Testis (tissue), 3 donors: Measurements from ENCODE around the gene CA11. TPM values are rescaled to one million over a fixed set of nuclear protein-coding genes. Genes with fewer than 3 reads are reported as not detected.

Source experiments
- DNase-seq: peaks from one replicate; pipeline ENCODE4 v3.0.0-alpha.2; 2019
- H3K27ac ChIP-seq, 2 donors: fragments of 200-600 bp; sonication (generic); one replicate each; pipeline ENCODE4 v1.5.1; 2019
- H3K27me3 ChIP-seq: fragments of 200-600 bp; sonication (generic); one replicate; pipeline ENCODE4 v1.5.1; 2019
- H3K36me3 ChIP-seq: fragments of 200-600 bp; sonication (generic); one replicate; pipeline ENCODE4 v1.5.1; 2017; ENCODE audit warnings: low read depth; ENCODE audit errors: missing control alignments
- H3K4me1 ChIP-seq: fragments of 200-600 bp; sonication (generic); one replicate; pipeline ENCODE4 v1.5.1; 2019
- H3K4me3 ChIP-seq, 2 donors: fragments of 200-600 bp; sonication (generic); one replicate each; pipeline ENCODE4 v1.5.1; 2017 to 2019
- H3K9me3 ChIP-seq: fragments of 200-600 bp; sonication (generic); one replicate; pipeline ENCODE4 v1.5.1; 2017
- CTCF ChIP-seq, 3 experiments: fragments of 450-650 bp in 2 of 3; fragments of 200-600 bp in 1 of 3; sonication (generic) in 1 of 3; IDR thresholded peaks; one replicate each; pipeline ENCODE4 v1.5.1; 2016 to 2019; ENCODE audit warnings: antibody characterized with exemption in 3 of 3, mild to moderate bottlenecking in 2 of 3, moderate library complexity in 1 of 3
- POLR2A ChIP-seq: fragments of 450-650 bp; IDR thresholded peaks from one replicate; pipeline ENCODE4 v1.6.1; 2017; ENCODE audit warnings: antibody characterized with exemption, mild to moderate bottlenecking, moderate library complexity
- WGBS, 2 donors: methylation state at CpG; one replicate each; pipeline ENCODE4 v1.1.5; 2018; 5-methylcytosine and 5-hydroxymethylcytosine counted together
- intact Hi-C: fragments of 100-400 bp; cut with DNase I; formaldehyde crosslinking; loops from one replicate; pipeline ENCODE4 v1.15.1; 2023; ENCODE audit warnings: low total_unique reads
- polyA plus RNA-seq: library from polyadenylated mRNA; stranded (reverse); fragments of 350-450 nt; fragmentation: Illumina TruSeq; extraction: RNeasy Lipid Tissue Mini Kit (QIAGEN cat#74804); gene quantifications from one replicate; pipeline ENCODE4 v1.2.3, GENCODE V29; 2014; ENCODE audit warnings: low read depth, low replicate concordance; ENCODE audit not compliant: insufficient read depth
- total RNA-seq, 2 donors: library from RNA; depleted of rRNA; stranded (reverse); fragments of >200 nt; gene quantifications; one replicate each; pipeline ENCODE4 v1.2.3, GENCODE V29; 2016

The CA11 gene
- total and polyA plus RNA-seq, 3 donors from 2014 or later: 6.3 to 20.0 (median 6.8) TPM

GRCh38 chr19:48639483-48640375 is 6.3 kb downstream of the CA11 start:
- no peak for TF ChIP-seq CTCF (IDR thresholded peaks at IDR 0.05)
- TF ChIP-seq POLR2A: no peak
- Histone ChIP-seq H3K27me3 (no peaks in the 10 kb centered on the region), H3K27ac (no peak overlapping the region), H3K36me3 (no peaks in the 10 kb centered on the region), H3K9me3 (no peaks in the 10 kb centered on the region), H3K4me1 (peaks cover 18% of the 10 kb centered on the region), H3K4me3 (no peak overlapping the region)
- 47 to 59% methylated on average over 29 to 33 of the region's 33 CpGs for whole genome bisulfite sequencing, 2 donors
- intact Hi-C loops: loop anchor here (10.0 kb wide), 1 partner anchor 205 kb away; no protein-coding TSS in a partner anchor
- DNase-seq: no peak

- Histone ChIP-seq H3K36me3 (no peaks in the 10 kb centered on the region), H3K4me3 (peak overlapping the region in 1 of 2 donors; percentile 72), H3K4me1 (peaks cover 17% of the 10 kb centered on the region), H3K27ac (peak overlapping the region; percentile 98 to 99), H3K27me3 (no peaks in the 10 kb centered on the region), H3K9me3 (no peaks in the 10 kb centered on the region)
- WGBS, 2 donors: 60 to 65% methylated on average over 16 of the region's 16 CpGs
- no peak for DNase-seq
- no peak for TF ChIP-seq POLR2A
- TF ChIP-seq CTCF (IDR thresholded peaks at IDR 0.05): no peak
- intact Hi-C loops: no loop called here
Measured at GRCh38 chr19:48638831-48639381, 7.1 kb downstream of the CA11 start.

GRCh38 chr19:48637948-48638830 is 7.8 kb downstream of the CA11 start:
- TF ChIP-seq CTCF (IDR thresholded peaks at IDR 0.05) (peak in 1 of 3 experiments; percentile 11), POLR2A (peak; percentile 15)
- Histone ChIP-seq H3K4me3 (peak overlapping the region; percentile 72 to 82), H3K9me3 (no peaks in the 10 kb centered on the region), H3K36me3 (no peaks in the 10 kb centered on the region), H3K27me3 (no peaks in the 10 kb centered on the region), H3K27ac (peak overlapping the region; percentile 98 to 99), H3K4me1 (peaks cover 24% of the 10 kb centered on the region)
- DNase-seq: peak; percentile 95
- intact Hi-C loops: no loop called here
- 4 to 5% methylated on average over 28 to 29 of the region's 29 CpGs for whole genome bisulfite sequencing, 2 donors

- intact Hi-C loops: no loop called here
Measured at GRCh38 chr19:48637449-48637947, 8.5 kb downstream of the CA11 start.

More at GRCh38 chr19:48637449-48637947, 8.5 kb downstream of the CA11 start:
- H3K27ac ChIP-seq: peak overlapping the region; percentile 98 to 99
- no peaks in the 10 kb centered on the region for H3K27me3 ChIP-seq
- DNase-seq: peak; percentile 100
- peak overlapping the region; percentile 72 to 82 for H3K4me3 ChIP-seq
- H3K4me1 ChIP-seq: peaks cover 31% of the 10 kb centered on the region
- no peaks in the 10 kb centered on the region for H3K36me3 ChIP-seq
- no peak for TF ChIP-seq POLR2A
- TF ChIP-seq CTCF (IDR thresholded peaks at IDR 0.05): peak in 1 of 3 experiments; percentile 12
- no peaks in the 10 kb centered on the region for H3K9me3 ChIP-seq
- WGBS, 2 donors: 0% methylated on average over 12 to 38 of the region's 38 CpGs
